Measurements from ENCODE around the gene ITGA11.

DNA sequence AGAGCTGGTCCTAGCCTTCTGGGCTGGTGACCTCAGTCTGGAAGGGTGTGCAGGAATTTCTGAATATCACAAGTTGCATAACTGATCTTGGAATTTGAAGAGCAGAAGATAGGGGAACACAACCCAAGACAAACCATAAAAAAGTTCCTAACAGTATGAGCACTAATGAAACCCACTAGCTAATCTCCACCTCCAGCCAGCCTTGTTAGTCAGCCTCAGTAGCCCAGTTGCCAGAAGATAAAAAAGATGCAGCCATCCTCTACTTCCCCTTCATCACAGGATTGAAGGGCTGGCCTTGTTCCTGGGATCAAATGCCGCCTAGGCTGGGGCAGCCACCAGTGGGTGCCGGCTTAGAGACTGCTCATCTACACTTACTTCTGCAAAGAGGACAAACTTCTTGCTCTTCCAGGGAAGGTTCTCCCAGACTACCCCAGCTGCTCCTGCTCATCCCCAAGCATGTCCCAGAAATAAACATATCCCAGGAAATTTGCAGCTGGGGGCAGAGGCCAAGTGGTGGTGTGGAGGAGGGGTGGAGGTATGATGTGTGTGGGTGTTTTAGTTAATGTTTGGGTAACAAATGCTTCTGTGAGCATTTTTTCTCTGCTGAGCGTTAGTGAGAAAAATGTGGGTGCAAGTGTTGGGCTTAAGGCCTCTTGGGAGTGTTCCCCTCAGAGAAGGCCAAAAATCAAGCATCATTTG is 9.2 kb upstream of the ITGA11 start:
- TF ChIP-seq POLR2A (IDR thresholded peaks at IDR 0.05; ENCODE audit: low read depth, low read length) = no peak
- TF ChIP-seq POLR2AphosphoS5 (IDR thresholded peaks at IDR 0.05; ENCODE audit: low read depth, low read length) = no peak
- no peak for TF ChIP-seq TAF1 (IDR thresholded peaks at IDR 0.05; ENCODE audit: borderline replicate concordance, low read depth, low read length)

Measured in GM12892 (cell line).